Natural killer cell (primary cell): ENCODE results near the gene ST6GALNAC2. TPM values are rescaled to one million over a fixed set of nuclear protein-coding genes. Genes with fewer than 3 reads are reported as not detected.

Experiments used
- ATAC-seq, 3 donors: fragments of 150-1000 bp in 2 of 3; fragments of 200-7000 bp in 1 of 3; cut with Tn5 transposase; 1 replicate in 1 of 3; 2 replicates in 2 of 3; pipeline ENCODE4 v1.10.0; 2021; ENCODE audit warnings: mild to moderate bottlenecking in 2 of 3, moderate library complexity in 2 of 3
- DNase-seq, 2 donors: peaks; one replicate each; pipeline versions ENCODE4 v3.0.0 to v3.0.0-alpha.2; 2013 to 2021; ENCODE audit warnings: mixed read lengths in 1 of 2
- H3K27ac ChIP-seq: one replicate; pipeline ENCODE4 v1.5.1; 2013; ENCODE audit warnings: mild to moderate bottlenecking, low read length
- H3K27me3 ChIP-seq: one replicate; pipeline ENCODE4 v1.6.1; 2013; ENCODE audit warnings: low read length; ENCODE audit not compliant: control insufficient read depth, insufficient read depth
- H3K36me3 ChIP-seq: one replicate; pipeline ENCODE4 v1.6.1; 2013; ENCODE audit warnings: low read length; ENCODE audit not compliant: control insufficient read depth, insufficient read depth
- H3K4me1 ChIP-seq: one replicate; pipeline ENCODE4 v1.6.1; 2013; ENCODE audit warnings: low read length; ENCODE audit not compliant: control insufficient read depth, insufficient read depth
- H3K4me3 ChIP-seq: one replicate; pipeline ENCODE4 v1.5.1; 2013; ENCODE audit warnings: low read length
- H3K9me3 ChIP-seq: one replicate; pipeline ENCODE4 v1.6.1; 2013; ENCODE audit warnings: low read length; ENCODE audit not compliant: control insufficient read depth, insufficient read depth
- H3K27ac Mint-ChIP-seq, 2 donors: one replicate each; pipeline ENCODE4 v1.8.0; 2022; ENCODE audit warnings: mild to moderate bottlenecking in 2 of 2, mixed read lengths in 2 of 2, moderate library complexity in 1 of 2
- H3K27me3 Mint-ChIP-seq, 2 donors: one replicate each; pipeline ENCODE4 v1.8.0; 2022; ENCODE audit warnings: low read depth in 2 of 2, mixed read lengths in 2 of 2
- H3K36me3 Mint-ChIP-seq: one replicate; pipeline ENCODE4 v1.8.0; 2022; ENCODE audit warnings: mixed read lengths
- H3K4me1 Mint-ChIP-seq, 2 donors: one replicate each; pipeline ENCODE4 v1.8.0; 2022; ENCODE audit warnings: mixed read lengths in 2 of 2
- H3K4me3 Mint-ChIP-seq: one replicate; pipeline ENCODE4 v1.8.0; 2022; ENCODE audit warnings: mild to moderate bottlenecking, moderate library complexity, mixed read lengths
- H3K9me3 Mint-ChIP-seq, 2 donors: one replicate each; pipeline ENCODE4 v1.8.0; 2022; ENCODE audit warnings: mixed read lengths in 2 of 2
- CTCF ChIP-seq: fragments of 200-600 bp; IDR thresholded peaks from one replicate; pipeline ENCODE4 v1.8.0; 2022; ENCODE audit warnings: antibody characterized with exemption
- WGBS: methylation state at CpG from one replicate; pipeline ENCODE4 v1.1.7; 2013; ENCODE audit warnings: missing lambda C conversion rate; ENCODE audit not compliant: insufficient coverage; 5-methylcytosine and 5-hydroxymethylcytosine counted together
- intact Hi-C: fragments of 100-400 bp; cut with micrococcal nuclease; formaldehyde crosslinking; loops from one replicate; pipeline ENCODE4 v1.14.2; 2022
- total RNA-seq, 4 donors: library from RNA; stranded (reverse); fragments of 120-200 nt in 1 of 4; gene quantifications; one replicate each; pipeline versions ENCODE4 v1.2.3 to v1.2.4, GENCODE V29; 2013 to 2022

Gene ST6GALNAC2
- total RNA-seq, 3 donors from 2014 or later (not counting 1 experiment from before 2014, with no cell fraction given) = 0.65 TPM; not detected in 2

- Mint-ChIP-seq H3K27ac (peak overlapping the region in 1 of 2 donors; percentile 51), H3K4me1 (peaks cover 18% of the 10 kb centered on the region in 2 donors), H3K36me3 (no peaks in the 10 kb centered on the region), H3K27me3 (peaks cover 0 to 5% of the 10 kb centered on the region in 2 donors), H3K9me3 (no peaks in the 10 kb centered on the region), H3K4me3 (no peak overlapping the region)
- TF ChIP-seq CTCF = no peak
- ATAC-seq (peak; percentile 24 to 80 (median 55)), DNase-seq (peak in 1 of 2 donors; percentile 57)
- Histone ChIP-seq H3K36me3 (peaks cover 26% of the 10 kb centered on the region), H3K4me1 (peaks cover 22% of the 10 kb centered on the region), H3K27ac (no peak overlapping the region), H3K9me3 (no peaks in the 10 kb centered on the region), H3K4me3 (no peak overlapping the region), H3K27me3 (no peaks in the 10 kb centered on the region)
- 47% methylated on average over 13 of the region's 14 CpGs for WGBS
- intact Hi-C loops = no loop called here
These were observed 17.8 kb downstream of the ST6GALNAC2 start for GRCh38 chr17:76567634-76568432.

GRCh38 chr17:76566988-76567431 is 18.6 kb downstream of the ST6GALNAC2 start:
- peaks cover 30% of the 10 kb centered on the region for H3K36me3 ChIP-seq
- intact Hi-C loops = no loop called here
- ATAC-seq (no peak), DNase-seq (no peak)
- Mint-ChIP-seq H3K27me3 (peaks cover 0 to 5% of the 10 kb centered on the region in 2 donors), H3K4me3 (no peak overlapping the region), H3K4me1 (peaks cover 18% of the 10 kb centered on the region in 2 donors), H3K27ac (peak overlapping the region in 1 of 2 donors; percentile 51), H3K36me3 (no peaks in the 10 kb centered on the region), H3K9me3 (no peaks in the 10 kb centered on the region)
- peaks cover 25% of the 10 kb centered on the region for H3K4me1 ChIP-seq
- WGBS = 90% methylated on average over 5 of the region's 5 CpGs
- no peak overlapping the region for H3K4me3 ChIP-seq
- no peaks in the 10 kb centered on the region for H3K9me3 ChIP-seq
- H3K27ac ChIP-seq = no peak overlapping the region
- no peak for TF ChIP-seq CTCF
- no peaks in the 10 kb centered on the region for H3K27me3 ChIP-seq

- H3K27me3 Mint-ChIP-seq = peaks cover 0 to 5% of the 10 kb centered on the region in 2 donors
- 78% methylated on average over 3 of the region's 3 CpGs for WGBS
- H3K27ac Mint-ChIP-seq = peak overlapping the region in 1 of 2 donors; percentile 51
These were observed 19.1 kb downstream of the ST6GALNAC2 start for GRCh38 chr17:76566613-76566943.

More at GRCh38 chr17:76566613-76566943, 19.1 kb downstream of the ST6GALNAC2 start:
- H3K36me3 Mint-ChIP-seq = no peaks in the 10 kb centered on the region
- intact Hi-C loops = no loop called here
- Histone ChIP-seq H3K36me3 (peaks cover 34% of the 10 kb centered on the region), H3K4me1 (peaks cover 28% of the 10 kb centered on the region), H3K27me3 (no peaks in the 10 kb centered on the region), H3K4me3 (no peak overlapping the region), H3K9me3 (no peaks in the 10 kb centered on the region), H3K27ac (no peak overlapping the region)
- H3K4me3 Mint-ChIP-seq = no peak overlapping the region
- no peaks in the 10 kb centered on the region for H3K9me3 Mint-ChIP-seq
- ATAC-seq = no peak
- no peak for DNase-seq
- H3K4me1 Mint-ChIP-seq = peaks cover 18% of the 10 kb centered on the region in 2 donors
- no peak for TF ChIP-seq CTCF
